ENCODE measurements around the gene MRPL53.

DNA sequence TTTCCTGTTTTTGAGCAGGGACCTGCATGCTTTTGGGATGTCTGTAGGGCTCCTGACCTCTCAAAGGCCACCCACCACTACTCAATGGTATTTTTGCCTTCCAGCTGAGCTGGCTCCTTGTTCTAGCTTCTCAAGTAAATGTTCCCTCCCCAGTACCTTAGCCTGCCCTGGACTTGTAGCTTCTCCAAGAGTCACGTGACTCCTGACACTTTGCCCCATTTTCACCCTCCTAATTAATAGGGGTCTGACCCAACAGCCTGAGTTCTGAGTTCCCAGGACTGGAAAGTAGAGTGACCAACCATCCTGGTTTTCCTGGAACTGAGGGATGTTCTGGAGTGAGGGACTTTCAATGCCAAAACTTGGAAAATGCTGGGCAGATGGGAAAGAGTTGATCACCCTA is 23.0 kb upstream of the MRPL53 start:
- TF ChIP-seq YY1 (IDR thresholded peaks at IDR 0.05; ENCODE audit: insufficient read depth, insufficient read length) (no peak), SUZ12 (IDR thresholded peaks at IDR 0.05; ENCODE audit: extremely low read depth, insufficient read depth, insufficient read length) (no peak)

Measured in NT2/D1 (cell line).